Right lobe of liver (tissue), 6 donors: ENCODE data around the gene PTPRCAP. TPM values are rescaled to one million over a fixed set of nuclear protein-coding genes. Genes with fewer than 3 reads are reported as not detected.

Experiments
- ATAC-seq, 4 donors: fragments of 200-7000 bp; cut with Tn5 transposase; one replicate each; pipeline ENCODE4 v1.9.1; 2020; ENCODE audit warnings: mild to moderate bottlenecking in 4 of 4, moderate library complexity in 4 of 4
- DNase-seq, 3 donors: peaks; one replicate each; pipeline ENCODE4 v3.0.0-alpha.2; 2020
- H3K27ac ChIP-seq, 3 donors: fragments of 200-600 bp; one replicate each; pipeline ENCODE4 v1.8.0; 2022
- H3K27me3 ChIP-seq, 2 donors: fragments of 200-600 bp; one replicate each; pipeline ENCODE4 v1.8.0; 2022
- H3K36me3 ChIP-seq, 4 donors: fragments of 200-600 bp; sonication (generic) in 1 of 4; one replicate each; pipeline versions ENCODE4 v1.5.1 to v1.8.0; 2017 to 2022; ENCODE audit warnings: control low read depth in 1 of 4
- H3K4me1 ChIP-seq, 4 donors: fragments of 200-600 bp; sonication (generic) in 1 of 4; one replicate each; pipeline versions ENCODE4 v1.5.1 to v1.8.0; 2017 to 2022; ENCODE audit warnings: control low read depth in 1 of 4
- H3K4me3 ChIP-seq, 3 donors: fragments of 200-600 bp; one replicate each; pipeline ENCODE4 v1.8.0; 2022
- H3K9me3 ChIP-seq, 4 donors: fragments of 200-600 bp; sonication (generic) in 1 of 4; one replicate each; pipeline versions ENCODE4 v1.5.1 to v1.8.0; 2017 to 2022; ENCODE audit warnings: control low read depth in 1 of 4
- CTCF ChIP-seq, 4 donors: fragments of 200-600 bp in 3 of 4; fragments of 450-650 bp in 1 of 4; IDR thresholded peaks; one replicate each; pipeline versions ENCODE4 v1.5.1 to v1.8.0; 2016 to 2022; ENCODE audit warnings: antibody characterized with exemption in 4 of 4, mild to moderate bottlenecking in 2 of 4
- POLR2A ChIP-seq: fragments of 450-650 bp; IDR thresholded peaks from one replicate; pipeline ENCODE4 v1.6.1; 2017; ENCODE audit warnings: antibody characterized with exemption, mild to moderate bottlenecking
- WGBS: methylation state at CpG from one replicate; pipeline ENCODE4 v1.1.6; 2018; ENCODE audit warnings: low coverage, low lambda C conversion rate; ENCODE audit not compliant: insufficient coverage; ENCODE audit errors: missing lambda C conversion rate; 5-methylcytosine and 5-hydroxymethylcytosine counted together
- intact Hi-C, 2 donors: fragments of 100-400 bp; cut with DNase I; formaldehyde crosslinking; loops; one replicate each; pipeline versions ENCODE4 v1.11.2 to v1.14.1; 2022
- total RNA-seq, 6 experiments: library from RNA; depleted of rRNA in 2 of 6; stranded (reverse); fragments of >200 nt in 2 of 6; fragmentation: NEBNext Ultra II Directional in 3 of 6; extraction: Animal tissue kit (Norgen Biotek cat#: 25700) in 3 of 6; gene quantifications; one replicate each; pipeline versions ENCODE4 v1.1.0 to v1.2.4, GENCODE V29; 2016 to 2023
- donor health status: DM: no; HTN: yes; CAD: no.
- donor health status: DM: no; HTN: no; CAD: no.
- donor health status: DM: no; HTN: no; CAD: no.
- donor health status: DM: no; HTN: yes; CAD: no.
- donor health status: DM: no; HTN: yes; CAD: no.

The PTPRCAP gene
- total RNA-seq, 6 experiments from 2014 or later = 0.72 to 2.8 (median 2.1) TPM

DNA sequence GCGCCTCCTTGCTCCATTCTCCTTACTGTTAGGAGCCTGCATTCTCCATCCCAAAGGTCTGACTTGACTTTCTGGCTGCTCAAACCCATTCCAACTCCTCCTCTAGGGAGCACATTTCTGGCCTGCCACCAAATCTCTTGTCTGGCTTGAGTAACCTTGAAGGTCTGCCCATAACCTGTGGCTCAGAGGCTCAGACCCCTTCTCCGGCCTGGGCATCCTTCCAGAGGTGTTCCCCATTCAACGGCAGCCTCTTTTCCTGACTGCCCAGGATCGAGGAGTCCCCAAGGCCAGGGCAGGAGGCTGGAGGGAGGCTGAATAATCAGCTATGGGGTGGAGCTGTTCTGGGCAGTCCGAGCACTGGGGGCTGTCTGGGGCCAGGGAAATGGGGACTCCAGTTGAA is 43.5 kb downstream of the PTPRCAP start:
- Histone ChIP-seq H3K4me1 (peaks cover 0 to 12% (median 0%) of the 10 kb centered on the region in 4 donors), H3K36me3 (peaks cover 3 to 24% (median 14%) of the 10 kb centered on the region in 4 donors), H3K27me3 (no peaks in the 10 kb centered on the region), H3K4me3 (no peak overlapping the region), H3K27ac (no peak overlapping the region), H3K9me3 (no peaks in the 10 kb centered on the region)
- intact Hi-C loops = loop anchor here (5.0 to 10.0 kb wide), 2 partner anchors 111 to 113 kb away; partner anchors contain the start of genes CDK2AP2 (in 2 of the 2) and PITPNM1 (in 2 of the 2)
- DNase-seq = no peak
- no peak for ATAC-seq
- TF ChIP-seq POLR2A (no peak), CTCF (IDR thresholded peaks at IDR 0.05) (no peak)
- 69% methylated on average over 4 of the region's 5 CpGs for WGBS

DNA sequence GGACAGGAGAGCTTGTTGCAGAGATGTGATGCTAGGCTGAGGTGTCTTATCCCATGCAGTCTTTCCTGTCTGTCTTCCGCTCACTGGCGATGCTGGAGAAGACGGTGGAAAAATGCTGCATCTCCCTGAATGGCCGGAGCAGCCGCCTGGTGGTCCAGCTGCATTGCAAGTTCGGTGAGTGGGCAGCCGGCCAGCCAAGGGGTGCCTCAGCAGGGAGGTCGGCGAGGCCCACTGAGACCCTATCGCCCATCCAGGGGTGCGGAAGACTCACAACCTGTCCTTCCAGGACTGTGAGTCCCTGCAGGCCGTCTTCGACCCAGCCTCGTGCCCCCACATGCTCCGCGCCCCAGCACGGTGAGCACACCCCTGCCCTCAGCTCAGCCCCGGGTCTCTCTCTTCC is 44.0 kb downstream of the PTPRCAP start:
- ATAC-seq (no peak), DNase-seq (no peak)
- Histone ChIP-seq H3K4me1 (peaks cover 0 to 12% (median 0%) of the 10 kb centered on the region in 4 donors), H3K27me3 (no peaks in the 10 kb centered on the region), H3K36me3 (peaks cover 3 to 18% (median 11%) of the 10 kb centered on the region in 4 donors), H3K4me3 (no peak overlapping the region), H3K27ac (no peak overlapping the region), H3K9me3 (no peaks in the 10 kb centered on the region)
- intact Hi-C loops = loop anchor here (5.0 to 10.0 kb wide), 2 partner anchors 111 to 114 kb away; partner anchors contain the start of genes CDK2AP2 (in 2 of the 2) and PITPNM1 (in 2 of the 2)
- 80% methylated on average over 6 of the region's 18 CpGs for WGBS
- TF ChIP-seq POLR2A (no peak), CTCF (IDR thresholded peaks at IDR 0.05) (no peak)

- intact Hi-C loops = loop anchor here (5.0 to 10.0 kb wide), 2 partner anchors 113 to 115 kb away; partner anchors contain the start of genes CDK2AP2 (in 2 of the 2) and PITPNM1 (in 2 of the 2)
- TF ChIP-seq POLR2A = no peak
- no peak for TF ChIP-seq CTCF (IDR thresholded peaks at IDR 0.05)
- Histone ChIP-seq H3K27me3 (no peaks in the 10 kb centered on the region), H3K4me1 (peaks cover 0 to 12% (median 0%) of the 10 kb centered on the region in 4 donors), H3K9me3 (no peaks in the 10 kb centered on the region), H3K4me3 (peak overlapping the region; percentile 74 to 92 (median 84)), H3K27ac (peak overlapping the region; percentile 49 to 79 (median 68)), H3K36me3 (peaks cover 0 to 6% (median 3%) of the 10 kb centered on the region in 4 donors)
- DNase-seq (no peak), ATAC-seq (peak in 3 of 4 donors; percentile 1 to 19 (median 5))
- 6% methylated on average over 10 of the region's 31 CpGs for WGBS
These were observed 45.2 kb downstream of the PTPRCAP start for GRCh38 chr11:67392183-67392715.

GRCh38 chr11:67391304-67392182 is 45.9 kb downstream of the PTPRCAP start, which contains the start of gene RAD9A:
Gene RAD9A, plus strand, starts transcription at chr11:67391986. Its CDS starts 59 bp downstream, at chr11:67392045.
- peaks cover 0 to 5% (median 0%) of the 10 kb centered on the region in 4 donors for H3K36me3 ChIP-seq
- H3K9me3 ChIP-seq = no peaks in the 10 kb centered on the region
- DNase-seq (peak; percentile 97), ATAC-seq (peak; percentile 80 to 93 (median 88))
- peak within 1 kb of the TSS; percentile 49 to 79 (median 68) for H3K27ac ChIP-seq
- H3K27me3 ChIP-seq = no peaks in the 10 kb centered on the region
- peak within 1 kb of the TSS; percentile 74 to 92 (median 84) for H3K4me3 ChIP-seq
- WGBS = under 1% methylated on average over 22 of the region's 75 CpGs
- peak; percentile 63 for TF ChIP-seq POLR2A
- TF ChIP-seq CTCF (IDR thresholded peaks at IDR 0.05) = no peak
- H3K4me1 ChIP-seq = peaks cover 0 to 12% (median 0%) of the 10 kb centered on the region in 4 donors
- intact Hi-C loops = loop anchor here (5.0 to 10.0 kb wide), 2 partner anchors 113 to 116 kb away; partner anchors contain the start of genes CDK2AP2 (in 2 of the 2) and PITPNM1 (in 2 of the 2)
